Mesenchymal stem cell (in vitro differentiated cells and primary cell): ENCODE results near the gene PPM1D.

ENCODE experiments used
- DNase-seq: peaks from one replicate; pipeline ENCODE4 v3.0.0-alpha.2; 2013
- H2AFZ ChIP-seq: one replicate; pipeline ENCODE4 v1.6.1; 2013; ENCODE audit warnings: low read depth, mild to moderate bottlenecking, control low read depth, inconsistent platforms, low read length, moderate library complexity
- H2AK5ac ChIP-seq: 2 replicates; pipeline ENCODE4 v1.6.1; 2013; ENCODE audit warnings: low read length, moderate library complexity, mild to moderate bottlenecking, inconsistent platforms; ENCODE audit not compliant: severe bottlenecking
- H2BK120ac ChIP-seq: one replicate; pipeline ENCODE4 v1.6.1; 2013; ENCODE audit warnings: low read depth, mild to moderate bottlenecking, inconsistent platforms, low read length, moderate library complexity
- H2BK12ac ChIP-seq, 2 experiments: one replicate each; pipeline ENCODE4 v1.6.1; 2013; ENCODE audit warnings: inconsistent platforms in 2 of 2, low read length in 2 of 2, mild to moderate bottlenecking in 2 of 2, moderate library complexity in 2 of 2, control low read depth in 1 of 2
- H2BK15ac ChIP-seq: one replicate; pipeline ENCODE4 v1.6.1; 2013; ENCODE audit warnings: mild to moderate bottlenecking, low read depth, inconsistent platforms; ENCODE audit not compliant: poor library complexity, severe bottlenecking
- H2BK5ac ChIP-seq: 2 replicates; pipeline ENCODE4 v1.6.1; 2013; ENCODE audit warnings: low read depth, mild to moderate bottlenecking, low read length, control low read depth, inconsistent platforms; ENCODE audit not compliant: poor library complexity, severe bottlenecking
- H3K14ac ChIP-seq, 2 experiments: one replicate each; pipeline ENCODE4 v1.6.1; 2013; ENCODE audit warnings: inconsistent platforms in 2 of 2, low read length in 2 of 2, control low read depth in 1 of 2, mild to moderate bottlenecking in 1 of 2, moderate library complexity in 1 of 2
- H3K18ac ChIP-seq, 2 experiments: one replicate each; pipeline ENCODE4 v1.6.1; 2013; ENCODE audit warnings: inconsistent platforms in 2 of 2, low read length in 2 of 2, control low read depth in 1 of 2, low read depth in 1 of 2, mild to moderate bottlenecking in 1 of 2
- H3K23ac ChIP-seq, 2 experiments: one replicate each; pipeline ENCODE4 v1.6.1; 2013; ENCODE audit warnings: inconsistent platforms in 2 of 2, low read length in 2 of 2, mild to moderate bottlenecking in 2 of 2, moderate library complexity in 2 of 2, control low read depth in 1 of 2
- H3K27ac ChIP-seq: 2 replicates; pipeline ENCODE4 v1.5.1; 2013; ENCODE audit warnings: mild to moderate bottlenecking, moderate library complexity, low read length, control low read depth, inconsistent platforms; ENCODE audit not compliant: poor library complexity, severe bottlenecking
- H3K27me3 ChIP-seq, 2 experiments: 2 replicates each; pipeline versions ENCODE4 v1.6.1 to v1.7.0; 2013; ENCODE audit warnings: low read length in 2 of 2, mild to moderate bottlenecking in 2 of 2, moderate library complexity in 2 of 2, control low read depth in 1 of 2, inconsistent platforms in 1 of 2; ENCODE audit not compliant: control insufficient read depth in 1 of 2, insufficient read depth in 1 of 2
- H3K36me3 ChIP-seq, 2 experiments: 2 replicates each; pipeline versions ENCODE4 v1.6.1 to v1.7.0; 2013; ENCODE audit warnings: low read length in 2 of 2, control low read depth in 1 of 2, inconsistent platforms in 1 of 2, low read depth in 1 of 2, mild to moderate bottlenecking in 1 of 2; ENCODE audit not compliant: insufficient read depth in 2 of 2, control insufficient read depth in 1 of 2
- H3K4ac ChIP-seq, 2 experiments: one replicate each; pipeline ENCODE4 v1.6.1; 2013; ENCODE audit warnings: inconsistent platforms in 2 of 2, low read length in 2 of 2, mild to moderate bottlenecking in 2 of 2, moderate library complexity in 2 of 2, control low read depth in 1 of 2, low read depth in 1 of 2
- H3K4me1 ChIP-seq: 2 replicates; pipeline ENCODE4 v1.6.1; 2013; ENCODE audit warnings: low read depth, low read length, control low read depth; ENCODE audit not compliant: control insufficient read depth, insufficient read depth
- H3K4me2 ChIP-seq: 2 replicates; pipeline ENCODE4 v1.6.1; 2013; ENCODE audit warnings: low read length, mild to moderate bottlenecking, inconsistent platforms; ENCODE audit not compliant: poor library complexity, severe bottlenecking
- H3K4me3 ChIP-seq, 2 experiments: 2 replicates each; pipeline versions ENCODE4 v1.5.1 to v1.7.0; 2013; ENCODE audit warnings: low read length in 2 of 2, mild to moderate bottlenecking in 2 of 2, control low read depth in 1 of 2, low read depth in 1 of 2; ENCODE audit not compliant: insufficient read depth in 1 of 2
- H3K79me1 ChIP-seq: replicated peaks from 2 replicates; pipeline ENCODE4 v1.6.1; 2013; ENCODE audit warnings: mild to moderate bottlenecking, control low read depth, low read length, inconsistent platforms; ENCODE audit not compliant: poor library complexity, severe bottlenecking
- H3K9ac ChIP-seq: 2 replicates; pipeline ENCODE4 v1.7.0; 2013; ENCODE audit warnings: mild to moderate bottlenecking, low read length, moderate library complexity
- H3K9me3 ChIP-seq: 2 replicates; pipeline ENCODE4 v1.7.0; 2013; ENCODE audit warnings: mild to moderate bottlenecking, low read length; ENCODE audit not compliant: control insufficient read depth
- H4K8ac ChIP-seq: one replicate; pipeline ENCODE4 v1.6.1; 2013; ENCODE audit warnings: inconsistent platforms, mild to moderate bottlenecking, low read length, moderate library complexity
- H4K91ac ChIP-seq: one replicate; pipeline ENCODE4 v1.6.1; 2013; ENCODE audit warnings: mild to moderate bottlenecking, low read length, inconsistent platforms
- WGBS: methylation state at CpG from one replicate; pipeline ENCODE4 v1.1.7; 2013; ENCODE audit warnings: mixed read lengths; 5-methylcytosine and 5-hydroxymethylcytosine counted together

PPM1D gene

GRCh38 chr17:60679287-60679686, 79.3 kb downstream of the PPM1D start:
- Histone ChIP-seq H2AFZ (no peak overlapping the region), H2BK120ac (no peak overlapping the region), H3K79me1 (peaks cover 7% of the 10 kb centered on the region), H3K27ac (no peak overlapping the region), H3K4me3 (no peak overlapping the region), H3K4ac (no peak overlapping the region), H3K14ac (no peak overlapping the region), H4K91ac (no peak overlapping the region), H2BK5ac (no peak overlapping the region), H2AK5ac (no peak overlapping the region), H3K9me3 (no peaks in the 10 kb centered on the region), H3K23ac (no peak overlapping the region), H3K4me1 (peaks cover 3% of the 10 kb centered on the region), H4K8ac (no peak overlapping the region), H3K4me2 (no peak overlapping the region), H2BK12ac (no peak overlapping the region), H2BK15ac (no peak overlapping the region), H3K27me3 (no peaks in the 10 kb centered on the region), H3K9ac (no peak overlapping the region), H3K18ac (no peak overlapping the region), H3K36me3 (peaks cover 0 to 18% of the 10 kb centered on the region in 2 experiments)
- no peak for DNase-seq
- no CpG with 5 or more reads among the region's 4 CpGs for WGBS

- Histone ChIP-seq H3K9me3 (no peaks in the 10 kb centered on the region), H3K23ac (no peak overlapping the region), H3K14ac (no peak overlapping the region), H2BK15ac (no peak overlapping the region), H3K27ac (no peak overlapping the region), H3K27me3 (no peaks in the 10 kb centered on the region), H3K4ac (no peak overlapping the region), H3K18ac (no peak overlapping the region), H3K79me1 (peaks cover 7% of the 10 kb centered on the region), H2AFZ (no peak overlapping the region), H3K4me2 (no peak overlapping the region), H3K36me3 (peaks cover 0 to 28% of the 10 kb centered on the region in 2 experiments), H2BK120ac (no peak overlapping the region), H3K4me3 (no peak overlapping the region), H4K91ac (no peak overlapping the region), H3K9ac (no peak overlapping the region), H2AK5ac (no peak overlapping the region), H4K8ac (no peak overlapping the region), H2BK12ac (no peak overlapping the region), H3K4me1 (peaks cover 3% of the 10 kb centered on the region), H2BK5ac (no peak overlapping the region)
- no peak for DNase-seq
- 98% methylated on average over 6 of the region's 6 CpGs for WGBS
These were observed 80.8 kb downstream of the PPM1D start for GRCh38 chr17:60680754-60681153.

GRCh38 chr17:60685437-60685836, 85.4 kb downstream of the PPM1D start:
- Histone ChIP-seq H4K91ac (no peak overlapping the region), H3K14ac (no peak overlapping the region), H2AFZ (no peak overlapping the region), H3K27ac (no peak overlapping the region), H3K27me3 (no peaks in the 10 kb centered on the region), H3K9me3 (no peaks in the 10 kb centered on the region), H3K23ac (no peak overlapping the region), H3K9ac (no peak overlapping the region), H3K4me2 (no peak overlapping the region), H2BK12ac (no peak overlapping the region), H2BK15ac (no peak overlapping the region), H3K36me3 (peaks cover 9 to 63% of the 10 kb centered on the region in 2 experiments), H3K18ac (no peak overlapping the region), H2BK5ac (no peak overlapping the region), H4K8ac (no peak overlapping the region), H2AK5ac (no peak overlapping the region), H3K4me3 (no peak overlapping the region), H3K4me1 (no peaks in the 10 kb centered on the region), H2BK120ac (no peak overlapping the region), H3K79me1 (peaks cover 1% of the 10 kb centered on the region), H3K4ac (no peak overlapping the region)
- no peak for DNase-seq
- WGBS = 96% methylated on average over 5 of the region's 7 CpGs

GRCh38 chr17:60695960-60696359, 96.0 kb downstream of the PPM1D start:
- Histone ChIP-seq H3K4me3 (no peak overlapping the region), H2AK5ac (no peak overlapping the region), H3K4me1 (no peaks in the 10 kb centered on the region), H2BK5ac (no peak overlapping the region), H2BK15ac (no peak overlapping the region), H3K27me3 (no peaks in the 10 kb centered on the region), H3K14ac (no peak overlapping the region), H3K9me3 (no peaks in the 10 kb centered on the region), H4K91ac (no peak overlapping the region), H3K9ac (no peak overlapping the region), H4K8ac (no peak overlapping the region), H3K4ac (no peak overlapping the region), H2BK12ac (no peak overlapping the region), H3K27ac (no peak overlapping the region), H2AFZ (no peak overlapping the region), H3K18ac (no peak overlapping the region), H2BK120ac (no peak overlapping the region), H3K36me3 (peaks cover 5 to 20% of the 10 kb centered on the region in 2 experiments), H3K4me2 (no peak overlapping the region), H3K23ac (no peak overlapping the region), H3K79me1 (no peaks in the 10 kb centered on the region)
- no peak for DNase-seq
